ENCODE measurements around the gene RABGEF1.
"Not testable (repeated sequence)": the region's sequence is repeated elsewhere in the genome, so short reads cannot be mapped to it uniquely, and the experiment has no call there.

The RABGEF1 gene

DNA sequence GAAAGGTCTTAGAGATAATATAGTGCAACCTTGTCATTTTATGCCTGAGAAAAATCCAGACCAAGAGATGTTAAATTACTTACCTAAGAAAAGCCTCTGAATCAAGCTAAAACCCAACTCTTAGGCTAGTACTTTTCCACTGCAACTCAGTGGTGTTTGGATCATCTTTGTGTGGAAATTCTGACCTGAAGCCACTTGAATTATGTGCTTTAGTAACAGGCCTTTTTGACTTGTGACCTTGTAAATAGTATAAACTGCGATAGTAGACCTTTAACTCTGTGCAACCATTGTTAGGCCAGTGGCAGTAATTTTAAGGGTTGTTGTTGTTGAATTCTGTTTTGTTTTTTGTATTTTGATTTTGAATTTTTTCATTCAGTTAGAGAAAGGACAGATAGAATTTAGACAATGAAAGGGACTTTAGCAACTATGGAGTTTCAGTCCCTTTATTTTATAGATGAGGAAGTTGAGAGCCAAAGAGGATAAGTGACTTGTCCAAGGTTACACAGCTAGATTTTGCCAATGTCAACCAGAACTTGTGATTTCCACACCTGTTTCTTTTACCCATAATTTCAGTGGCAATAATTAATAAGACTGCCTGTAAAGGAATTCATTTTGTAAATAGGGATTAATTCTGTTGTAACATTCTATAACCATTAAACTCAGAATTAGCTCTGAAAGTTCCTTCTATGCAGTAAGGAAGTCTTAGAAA, 43.5 kb downstream of the RABGEF1 start:
- not testable (repeated sequence) for H3K27me3 ChIP-seq (ENCODE audit: control insufficient read depth, insufficient read depth, low read length); H3K9ac ChIP-seq (ENCODE audit: low read depth, low read length); H3K4me3 ChIP-seq (ENCODE audit: low read depth, low read length); H3K36me3 ChIP-seq (ENCODE audit: control insufficient read depth, insufficient read depth, low read length); H3K9me3 ChIP-seq (ENCODE audit: control insufficient read depth, insufficient read depth, low read length); H3K4me1 ChIP-seq (ENCODE audit: control insufficient read depth, insufficient read depth, low read length)

DNA sequence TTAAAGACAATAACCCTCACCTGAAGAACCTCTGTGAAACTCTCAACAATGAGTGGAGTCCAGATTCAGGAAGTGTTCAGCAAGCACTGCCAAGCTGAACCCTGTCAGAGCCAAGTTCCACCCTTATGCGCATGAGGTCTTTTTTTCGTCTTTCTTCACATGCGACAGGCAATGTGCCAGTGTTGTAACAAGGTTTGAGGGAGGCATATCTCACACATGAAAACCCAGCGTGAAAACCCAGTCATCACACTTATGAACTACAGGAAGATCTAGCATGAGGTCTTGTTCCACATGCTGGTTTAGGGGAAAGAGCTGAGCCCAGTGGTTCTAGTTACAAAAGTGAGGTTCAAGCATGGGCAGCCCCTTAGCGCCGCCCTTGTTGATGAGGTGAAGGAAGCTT, 49.7 kb downstream of the RABGEF1 start:
- Histone ChIP-seq H3K27me3 (ENCODE audit: control insufficient read depth, insufficient read depth, low read length) (no peaks in the 10 kb centered on the region), H3K9me3 (ENCODE audit: control insufficient read depth, insufficient read depth, low read length) (no peaks in the 10 kb centered on the region), H3K36me3 (ENCODE audit: control insufficient read depth, insufficient read depth, low read length) (peaks cover 3% of the 10 kb centered on the region), H3K4me1 (ENCODE audit: control insufficient read depth, insufficient read depth, low read length) (no peaks in the 10 kb centered on the region), H3K9ac (ENCODE audit: low read depth, low read length) (no peak overlapping the region), H3K4me3 (ENCODE audit: low read depth, low read length) (no peak overlapping the region)

- peaks cover 3% of the 10 kb centered on the region for H3K36me3 ChIP-seq (ENCODE audit: control insufficient read depth, insufficient read depth, low read length)
- no peaks in the 10 kb centered on the region for H3K9me3 ChIP-seq (ENCODE audit: control insufficient read depth, insufficient read depth, low read length)
- H3K9ac ChIP-seq (ENCODE audit: low read depth, low read length): no peak overlapping the region
- H3K27me3 ChIP-seq (ENCODE audit: control insufficient read depth, insufficient read depth, low read length): no peaks in the 10 kb centered on the region
- no peak overlapping the region for H3K4me3 ChIP-seq (ENCODE audit: low read depth, low read length)
- H3K4me1 ChIP-seq (ENCODE audit: control insufficient read depth, insufficient read depth, low read length): no peaks in the 10 kb centered on the region
These were observed 50.2 kb downstream of the RABGEF1 start for GRCh38 chr7:66790725-66791124.

- no peaks in the 10 kb centered on the region for H3K9me3 ChIP-seq (ENCODE audit: control insufficient read depth, insufficient read depth, low read length)
- no peaks in the 10 kb centered on the region for H3K27me3 ChIP-seq (ENCODE audit: control insufficient read depth, insufficient read depth, low read length)
- H3K4me1 ChIP-seq (ENCODE audit: control insufficient read depth, insufficient read depth, low read length): no peaks in the 10 kb centered on the region
- H3K36me3 ChIP-seq (ENCODE audit: control insufficient read depth, insufficient read depth, low read length): peaks cover 30% of the 10 kb centered on the region
- no peak overlapping the region for H3K9ac ChIP-seq (ENCODE audit: low read depth, low read length)
- H3K4me3 ChIP-seq (ENCODE audit: low read depth, low read length): no peak overlapping the region
These were observed 60.1 kb downstream of the RABGEF1 start for GRCh38 chr7:66800591-66800990.

DNA sequence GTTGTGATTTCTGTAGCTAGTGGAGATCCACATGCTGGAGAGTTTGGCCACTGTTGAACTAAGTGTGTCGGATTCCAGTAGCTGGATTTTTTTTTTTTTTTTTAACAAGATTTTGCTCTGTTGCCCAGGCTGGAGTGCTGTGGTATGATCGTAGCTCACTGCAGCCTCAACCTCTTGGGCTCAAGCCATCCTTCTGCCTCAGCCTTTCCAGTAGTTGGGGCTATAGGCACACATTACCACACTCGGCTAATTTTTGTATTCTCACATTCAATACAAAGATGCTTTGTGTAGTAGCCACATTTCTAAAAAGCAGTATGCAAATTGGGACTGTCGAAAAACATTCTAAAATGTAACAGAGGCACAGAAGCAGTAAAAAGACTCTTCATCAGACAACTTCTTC, 63.5 kb downstream of the RABGEF1 start:
- Histone ChIP-seq H3K4me1 (ENCODE audit: control insufficient read depth, insufficient read depth, low read length) (no peaks in the 10 kb centered on the region), H3K36me3 (ENCODE audit: control insufficient read depth, insufficient read depth, low read length) (peaks cover 32% of the 10 kb centered on the region), H3K9ac (ENCODE audit: low read depth, low read length) (no peak overlapping the region), H3K9me3 (ENCODE audit: control insufficient read depth, insufficient read depth, low read length) (no peaks in the 10 kb centered on the region), H3K4me3 (ENCODE audit: low read depth, low read length) (no peak overlapping the region), H3K27me3 (ENCODE audit: control insufficient read depth, insufficient read depth, low read length) (no peaks in the 10 kb centered on the region)

- H3K9me3 ChIP-seq (ENCODE audit: control insufficient read depth, insufficient read depth, low read length): no peaks in the 10 kb centered on the region
- no peaks in the 10 kb centered on the region for H3K4me1 ChIP-seq (ENCODE audit: control insufficient read depth, insufficient read depth, low read length)
- H3K4me3 ChIP-seq (ENCODE audit: low read depth, low read length): no peak overlapping the region
- H3K9ac ChIP-seq (ENCODE audit: low read depth, low read length): no peak overlapping the region
- H3K36me3 ChIP-seq (ENCODE audit: control insufficient read depth, insufficient read depth, low read length): peaks cover 24% of the 10 kb centered on the region
- no peaks in the 10 kb centered on the region for H3K27me3 ChIP-seq (ENCODE audit: control insufficient read depth, insufficient read depth, low read length)
These were observed 67.2 kb downstream of the RABGEF1 start for GRCh38 chr7:66807736-66808135.

- peaks cover 18% of the 10 kb centered on the region for H3K36me3 ChIP-seq (ENCODE audit: control insufficient read depth, insufficient read depth, low read length)
- H3K9me3 ChIP-seq (ENCODE audit: control insufficient read depth, insufficient read depth, low read length): no peaks in the 10 kb centered on the region
- no peaks in the 10 kb centered on the region for H3K27me3 ChIP-seq (ENCODE audit: control insufficient read depth, insufficient read depth, low read length)
- H3K4me1 ChIP-seq (ENCODE audit: control insufficient read depth, insufficient read depth, low read length): peaks cover 2% of the 10 kb centered on the region
- no peak overlapping the region for H3K4me3 ChIP-seq (ENCODE audit: low read depth, low read length)
- no peak overlapping the region for H3K9ac ChIP-seq (ENCODE audit: low read depth, low read length)
These were observed 70.2 kb downstream of the RABGEF1 start for GRCh38 chr7:66810716-66811115.

- H3K36me3 ChIP-seq (ENCODE audit: control insufficient read depth, insufficient read depth, low read length); H3K4me1 ChIP-seq (ENCODE audit: control insufficient read depth, insufficient read depth, low read length); H3K4me3 ChIP-seq (ENCODE audit: low read depth, low read length); H3K9ac ChIP-seq (ENCODE audit: low read depth, low read length); H3K27me3 ChIP-seq (ENCODE audit: control insufficient read depth, insufficient read depth, low read length); H3K9me3 ChIP-seq (ENCODE audit: control insufficient read depth, insufficient read depth, low read length): not testable (repeated sequence)
These were observed 74.8 kb downstream of the RABGEF1 start for GRCh38 chr7:66815186-66815875.

DNA sequence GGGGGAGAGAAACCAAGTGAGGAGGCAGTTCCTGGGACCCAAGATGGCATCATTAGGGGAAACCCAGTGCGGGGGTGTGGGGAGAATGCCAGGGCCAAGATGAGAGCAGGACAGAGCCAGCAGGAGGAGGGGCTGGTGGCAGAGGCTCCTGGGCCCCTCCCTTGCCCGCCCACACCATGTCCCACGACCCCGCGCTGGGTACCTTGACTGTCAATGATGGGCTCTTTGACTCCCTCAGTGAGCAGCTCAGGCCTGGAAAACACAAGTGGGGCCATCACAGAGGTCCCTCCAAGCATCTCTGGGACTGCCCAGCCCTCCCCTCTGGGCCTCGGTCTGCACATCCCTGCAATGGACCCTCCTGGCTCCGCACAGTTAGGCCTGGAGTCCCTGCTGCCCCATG, 75.4 kb downstream of the RABGEF1 start:
- Histone ChIP-seq H3K27me3 (ENCODE audit: control insufficient read depth, insufficient read depth, low read length) (no peaks in the 10 kb centered on the region), H3K9me3 (ENCODE audit: control insufficient read depth, insufficient read depth, low read length) (no peaks in the 10 kb centered on the region)

DNA sequence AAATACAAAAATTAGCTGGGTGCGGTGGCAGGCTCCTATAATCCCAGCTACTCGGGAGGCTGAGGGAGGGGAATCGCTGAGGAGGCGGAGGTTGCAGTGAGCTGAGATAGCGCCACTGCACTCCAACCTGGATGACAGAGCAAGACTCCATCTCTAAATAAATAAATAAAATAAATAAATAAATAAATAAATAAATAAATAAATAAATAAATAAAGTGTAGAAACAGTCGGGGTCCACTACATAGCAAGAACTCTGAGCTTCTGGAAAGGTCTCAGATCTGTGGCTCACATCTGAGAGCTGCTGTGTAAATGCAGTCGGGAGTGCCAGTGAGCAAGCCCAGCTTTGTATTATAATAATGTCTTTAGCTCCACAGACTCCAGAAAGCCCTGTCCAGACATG, 76.1 kb downstream of the RABGEF1 start:
- not testable (repeated sequence) for H3K4me3 ChIP-seq (ENCODE audit: low read depth, low read length)

More for the DNA sequence above, 75.4 kb downstream of the RABGEF1 start:
- no peak overlapping the region for H3K4me3 ChIP-seq (ENCODE audit: low read depth, low read length)
- H3K9ac ChIP-seq (ENCODE audit: low read depth, low read length): no peak overlapping the region
- peaks cover 2% of the 10 kb centered on the region for H3K4me1 ChIP-seq (ENCODE audit: control insufficient read depth, insufficient read depth, low read length)
- no peaks in the 10 kb centered on the region for H3K36me3 ChIP-seq (ENCODE audit: control insufficient read depth, insufficient read depth, low read length)

DNA sequence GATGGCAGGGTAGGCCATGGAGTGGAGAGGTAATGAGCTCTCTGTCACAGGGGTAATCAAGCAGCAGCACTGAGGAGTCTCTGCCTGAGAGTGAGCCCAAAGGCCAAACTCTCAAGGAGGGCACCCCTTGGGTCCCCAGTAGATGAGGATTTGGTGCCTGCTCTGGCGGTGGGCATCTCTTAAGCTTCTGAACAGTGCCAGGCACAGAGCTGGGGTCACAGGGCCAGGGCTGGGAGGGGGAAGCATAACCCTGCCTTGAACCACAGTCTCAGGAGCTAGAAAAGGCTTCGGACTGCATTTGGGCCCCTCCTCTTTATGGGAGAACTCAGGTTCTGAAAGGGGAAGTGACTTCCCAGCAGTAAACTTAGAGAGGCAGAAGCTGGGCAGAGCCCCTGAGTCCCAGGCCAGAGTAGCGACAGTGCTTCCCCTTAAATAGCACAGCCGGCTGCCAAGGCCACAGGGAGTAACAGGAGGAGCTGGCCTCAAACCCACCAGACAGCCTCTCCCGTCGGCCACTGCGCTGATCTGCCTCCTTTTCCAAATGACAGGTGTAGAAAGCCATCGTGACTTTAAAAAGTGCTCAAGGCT, 76.8 kb downstream of the RABGEF1 start:
- not testable (repeated sequence) for H3K27me3 ChIP-seq (ENCODE audit: control insufficient read depth, insufficient read depth, low read length); H3K4me1 ChIP-seq (ENCODE audit: control insufficient read depth, insufficient read depth, low read length); H3K9ac ChIP-seq (ENCODE audit: low read depth, low read length); H3K9me3 ChIP-seq (ENCODE audit: control insufficient read depth, insufficient read depth, low read length); H3K4me3 ChIP-seq (ENCODE audit: low read depth, low read length); H3K36me3 ChIP-seq (ENCODE audit: control insufficient read depth, insufficient read depth, low read length)

More for the DNA sequence above, 76.1 kb downstream of the RABGEF1 start:
- not testable (repeated sequence) for H3K9ac ChIP-seq (ENCODE audit: low read depth, low read length); H3K27me3 ChIP-seq (ENCODE audit: control insufficient read depth, insufficient read depth, low read length); H3K4me1 ChIP-seq (ENCODE audit: control insufficient read depth, insufficient read depth, low read length); H3K9me3 ChIP-seq (ENCODE audit: control insufficient read depth, insufficient read depth, low read length); H3K36me3 ChIP-seq (ENCODE audit: control insufficient read depth, insufficient read depth, low read length)

DNA sequence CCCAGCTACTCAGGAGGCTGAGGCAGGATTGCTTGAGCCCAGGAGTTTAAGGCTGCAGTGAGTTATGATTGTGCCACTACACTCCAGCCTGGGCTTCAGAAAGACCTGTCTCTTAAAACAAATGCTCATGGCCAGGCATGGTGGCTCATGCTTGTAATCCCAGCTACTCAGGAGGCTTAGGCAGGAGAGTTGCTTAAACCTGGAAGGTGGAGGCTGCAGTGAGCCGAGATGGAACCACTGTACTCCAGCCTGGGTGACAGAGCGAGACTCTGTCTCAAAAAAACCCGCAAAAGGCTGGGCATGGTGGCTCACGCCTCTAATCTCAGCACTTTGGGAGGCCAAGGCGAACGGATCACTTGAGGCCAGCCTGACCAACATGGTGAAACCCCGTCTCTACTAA, 77.4 kb downstream of the RABGEF1 start:
- H3K4me1 ChIP-seq (ENCODE audit: control insufficient read depth, insufficient read depth, low read length); H3K9ac ChIP-seq (ENCODE audit: low read depth, low read length); H3K4me3 ChIP-seq (ENCODE audit: low read depth, low read length); H3K36me3 ChIP-seq (ENCODE audit: control insufficient read depth, insufficient read depth, low read length); H3K9me3 ChIP-seq (ENCODE audit: control insufficient read depth, insufficient read depth, low read length); H3K27me3 ChIP-seq (ENCODE audit: control insufficient read depth, insufficient read depth, low read length): not testable (repeated sequence)
